Measurements from ENCODE around the gene KIZ.
"Not testable (repeated sequence)": the region's sequence is repeated elsewhere in the genome, so short reads cannot be mapped to it uniquely, and the experiment has no call there.

DNA sequence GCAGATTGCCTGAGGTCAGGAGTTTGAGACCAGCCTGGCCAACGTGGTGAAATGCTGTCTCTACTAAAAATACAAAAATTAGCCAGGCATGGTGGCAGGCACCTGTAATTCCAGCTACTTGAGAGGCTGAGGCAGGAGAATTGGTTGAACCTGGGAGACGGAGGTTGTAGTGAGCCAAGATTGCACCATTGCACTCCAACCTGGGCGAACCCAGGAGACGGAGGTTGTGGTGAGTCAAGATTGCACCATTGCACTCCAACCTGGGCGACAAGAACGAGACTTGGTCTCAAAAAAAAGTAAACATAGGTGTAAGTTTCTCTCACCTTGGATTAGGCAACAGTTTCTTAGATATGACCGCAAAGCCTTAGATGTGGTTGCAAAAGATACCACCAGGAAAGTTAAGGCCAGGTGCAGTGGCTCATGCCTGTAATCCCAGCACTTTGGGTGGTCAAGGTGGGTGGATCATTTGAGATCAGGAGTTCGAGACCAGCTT, 121.8 kb downstream of the KIZ start:
- TF ChIP-seq, protein P1, sequence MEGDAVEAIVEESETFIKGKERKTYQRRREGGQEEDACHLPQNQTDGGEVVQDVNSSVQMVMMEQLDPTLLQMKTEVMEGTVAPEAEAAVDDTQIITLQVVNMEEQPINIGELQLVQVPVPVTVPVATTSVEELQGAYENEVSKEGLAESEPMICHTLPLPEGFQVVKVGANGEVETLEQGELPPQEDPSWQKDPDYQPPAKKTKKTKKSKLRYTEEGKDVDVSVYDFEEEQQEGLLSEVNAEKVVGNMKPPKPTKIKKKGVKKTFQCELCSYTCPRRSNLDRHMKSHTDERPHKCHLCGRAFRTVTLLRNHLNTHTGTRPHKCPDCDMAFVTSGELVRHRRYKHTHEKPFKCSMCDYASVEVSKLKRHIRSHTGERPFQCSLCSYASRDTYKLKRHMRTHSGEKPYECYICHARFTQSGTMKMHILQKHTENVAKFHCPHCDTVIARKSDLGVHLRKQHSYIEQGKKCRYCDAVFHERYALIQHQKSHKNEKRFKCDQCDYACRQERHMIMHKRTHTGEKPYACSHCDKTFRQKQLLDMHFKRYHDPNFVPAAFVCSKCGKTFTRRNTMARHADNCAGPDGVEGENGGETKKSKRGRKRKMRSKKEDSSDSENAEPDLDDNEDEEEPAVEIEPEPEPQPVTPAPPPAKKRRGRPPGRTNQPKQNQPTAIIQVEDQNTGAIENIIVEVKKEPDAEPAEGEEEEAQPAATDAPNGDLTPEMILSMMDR (IDR thresholded peaks at IDR 0.05), result not testable (repeated sequence)
- not testable (repeated sequence) for TF ChIP-seq POLR2A (IDR thresholded peaks at IDR 0.05)
